KMS-11 (cell line): ENCODE results near the gene SCAMP5.

Experiments
- H2AFZ ChIP-seq: fragments of 200-600 bp; sonication (generic); 2 replicates; pipeline ENCODE4 v1.6.1; 2016; ENCODE audit warnings: antibody characterized with exemption, mixed run types, low read depth
- H3K27ac ChIP-seq: fragments of 200-600 bp; sonication (generic); 2 replicates; pipeline ENCODE4 v1.6.1; 2016; ENCODE audit warnings: mild to moderate bottlenecking, mixed run types
- H3K27me3 ChIP-seq: fragments of 200-600 bp; sonication (generic); 2 replicates; pipeline ENCODE4 v1.6.1; 2017; ENCODE audit warnings: mild to moderate bottlenecking, low read depth, mixed run types, moderate library complexity; ENCODE audit not compliant: insufficient read depth
- H3K36me3 ChIP-seq: fragments of 200-600 bp; sonication (generic); 2 replicates; pipeline ENCODE4 v1.6.1; 2017; ENCODE audit warnings: mild to moderate bottlenecking, mixed run types; ENCODE audit not compliant: insufficient read depth
- H3K4me1 ChIP-seq: fragments of 200-600 bp; sonication (generic); 2 replicates; pipeline ENCODE4 v1.6.1; 2016; ENCODE audit warnings: mild to moderate bottlenecking, low read depth, mixed run types; ENCODE audit not compliant: poor library complexity, severe bottlenecking
- H3K4me2 ChIP-seq: fragments of 200-600 bp; sonication (generic); 2 replicates; pipeline ENCODE4 v1.7.0; 2016; ENCODE audit warnings: mild to moderate bottlenecking, mixed run types
- H3K4me3 ChIP-seq: fragments of 200-600 bp; sonication (generic); IDR thresholded peaks from 2 replicates; pipeline ENCODE4 v1.6.1; 2017; ENCODE audit warnings: low read depth, low read length, mixed read lengths; ENCODE audit not compliant: insufficient read depth
- H3K79me2 ChIP-seq: fragments of 200-600 bp; sonication (generic); 2 replicates; pipeline ENCODE4 v1.6.1; 2016; ENCODE audit warnings: low read depth, mixed run types; ENCODE audit not compliant: insufficient read depth
- H3K9ac ChIP-seq: fragments of 200-600 bp; sonication (generic); 2 replicates; pipeline ENCODE4 v1.6.1; 2016; ENCODE audit warnings: mild to moderate bottlenecking, mixed run types
- H4K20me1 ChIP-seq: fragments of 200-600 bp; sonication (generic); 2 replicates; pipeline ENCODE4 v1.6.1; 2016; ENCODE audit warnings: mild to moderate bottlenecking, mixed run types; ENCODE audit not compliant: insufficient read depth
- TF ChIP-seq, protein P1 (sequence below): fragments of 200-600 bp; sonication (generic); conservative IDR thresholded peaks from 2 replicates; pipeline ENCODE4 v1.6.1; 2017; ENCODE audit warnings: low read depth, mild to moderate bottlenecking, antibody characterized with exemption, low read length, moderate library complexity, mixed read lengths

SCAMP5 gene

GRCh38 chr15:75033809-75034208 is 38.4 kb downstream of the SCAMP5 start:
- H3K36me3 ChIP-seq = no peaks in the 10 kb centered on the region
- no peak overlapping the region for H3K9ac ChIP-seq
- TF ChIP-seq, protein P1, sequence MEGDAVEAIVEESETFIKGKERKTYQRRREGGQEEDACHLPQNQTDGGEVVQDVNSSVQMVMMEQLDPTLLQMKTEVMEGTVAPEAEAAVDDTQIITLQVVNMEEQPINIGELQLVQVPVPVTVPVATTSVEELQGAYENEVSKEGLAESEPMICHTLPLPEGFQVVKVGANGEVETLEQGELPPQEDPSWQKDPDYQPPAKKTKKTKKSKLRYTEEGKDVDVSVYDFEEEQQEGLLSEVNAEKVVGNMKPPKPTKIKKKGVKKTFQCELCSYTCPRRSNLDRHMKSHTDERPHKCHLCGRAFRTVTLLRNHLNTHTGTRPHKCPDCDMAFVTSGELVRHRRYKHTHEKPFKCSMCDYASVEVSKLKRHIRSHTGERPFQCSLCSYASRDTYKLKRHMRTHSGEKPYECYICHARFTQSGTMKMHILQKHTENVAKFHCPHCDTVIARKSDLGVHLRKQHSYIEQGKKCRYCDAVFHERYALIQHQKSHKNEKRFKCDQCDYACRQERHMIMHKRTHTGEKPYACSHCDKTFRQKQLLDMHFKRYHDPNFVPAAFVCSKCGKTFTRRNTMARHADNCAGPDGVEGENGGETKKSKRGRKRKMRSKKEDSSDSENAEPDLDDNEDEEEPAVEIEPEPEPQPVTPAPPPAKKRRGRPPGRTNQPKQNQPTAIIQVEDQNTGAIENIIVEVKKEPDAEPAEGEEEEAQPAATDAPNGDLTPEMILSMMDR = no peak
- peaks cover 51% of the 10 kb centered on the region for H3K4me1 ChIP-seq
- no peaks in the 10 kb centered on the region for H3K79me2 ChIP-seq
- no peaks in the 10 kb centered on the region for H4K20me1 ChIP-seq
- H3K4me3 ChIP-seq = no peak overlapping the region
- no peak overlapping the region for H3K27ac ChIP-seq
- no peak overlapping the region for H2AFZ ChIP-seq
- H3K27me3 ChIP-seq = no peaks in the 10 kb centered on the region
- no peak overlapping the region for H3K4me2 ChIP-seq

DNA sequence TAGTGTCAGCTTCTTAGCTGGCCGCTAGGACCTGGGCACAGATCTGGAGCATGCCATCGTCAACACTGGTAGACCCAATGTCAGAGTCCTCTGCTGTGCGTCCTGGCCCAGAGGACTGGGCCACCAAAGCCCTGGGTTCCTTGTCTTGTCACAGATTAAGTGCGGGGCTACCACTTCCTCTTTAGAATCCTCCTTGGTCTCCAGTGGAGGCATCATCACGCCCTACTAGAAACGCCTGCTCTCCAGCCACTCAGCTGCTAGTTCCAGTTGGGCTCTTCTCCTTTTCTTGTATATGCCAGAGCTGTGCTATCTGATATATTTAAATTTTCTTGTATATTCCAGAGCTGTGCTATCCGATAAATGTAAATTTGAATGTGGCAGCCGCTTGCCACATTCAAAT is 39.3 kb downstream of the SCAMP5 start:
- peaks cover 50% of the 10 kb centered on the region for H3K4me1 ChIP-seq
- H4K20me1 ChIP-seq = no peaks in the 10 kb centered on the region
- no peak overlapping the region for H3K9ac ChIP-seq

GRCh38 chr15:75036212-75036616 is 40.9 kb downstream of the SCAMP5 start:
- Histone ChIP-seq H3K36me3 (no peaks in the 10 kb centered on the region), H3K4me1 (peaks cover 46% of the 10 kb centered on the region), H2AFZ (no peak overlapping the region), H3K9ac (no peak overlapping the region), H4K20me1 (no peaks in the 10 kb centered on the region), H3K27ac (no peak overlapping the region), H3K79me2 (no peaks in the 10 kb centered on the region), H3K4me2 (no peak overlapping the region), H3K27me3 (no peaks in the 10 kb centered on the region), H3K4me3 (no peak overlapping the region)
- TF ChIP-seq, protein P1 = no peak

More for the DNA sequence above, 39.3 kb downstream of the SCAMP5 start:
- no peak overlapping the region for H2AFZ ChIP-seq
- no peak overlapping the region for H3K27ac ChIP-seq
- H3K4me2 ChIP-seq = no peak overlapping the region
- no peaks in the 10 kb centered on the region for H3K36me3 ChIP-seq
- H3K4me3 ChIP-seq = no peak overlapping the region
- H3K79me2 ChIP-seq = no peaks in the 10 kb centered on the region
- TF ChIP-seq, protein P1 = no peak
- no peaks in the 10 kb centered on the region for H3K27me3 ChIP-seq

GRCh38 chr15:75037685-75038084 is 42.3 kb downstream of the SCAMP5 start:
- Histone ChIP-seq H3K4me2 (no peak overlapping the region), H3K4me1 (peaks cover 46% of the 10 kb centered on the region), H3K36me3 (no peaks in the 10 kb centered on the region)

More at GRCh38 chr15:75037685-75038084, 42.3 kb downstream of the SCAMP5 start:
- no peak overlapping the region for H2AFZ ChIP-seq
- H3K27ac ChIP-seq = no peak overlapping the region
- H3K27me3 ChIP-seq = no peaks in the 10 kb centered on the region
- TF ChIP-seq, protein P1 = no peak
- H3K79me2 ChIP-seq = no peaks in the 10 kb centered on the region
- no peaks in the 10 kb centered on the region for H4K20me1 ChIP-seq
- H3K9ac ChIP-seq = no peak overlapping the region
- no peak overlapping the region for H3K4me3 ChIP-seq
